Measurements from ENCODE around the gene TMEM131L. TPM values are rescaled to one million over a fixed set of nuclear protein-coding genes. Genes with fewer than 3 reads are reported as not detected.

Gene TMEM131L
- total RNA-seq, 1 experiment from 2014 or later: 19.7 TPM

- CTCF ChIA-PET: no interaction called here
- no peaks in the 10 kb centered on the region for H4K20me1 ChIP-seq (ENCODE audit: insufficient read depth)
- no peaks in the 10 kb centered on the region for H3K9me3 ChIP-seq (ENCODE audit: control insufficient read depth in 1 of 2, insufficient read depth in 1 of 2, low read depth in 1 of 2, low read length in 2 of 2)
- H3K27me3 ChIP-seq (ENCODE audit: insufficient read depth, low read length): no peaks in the 10 kb centered on the region
- no peak overlapping the region for H2AFZ ChIP-seq (ENCODE audit: low read depth, low read length, poor library complexity, severe bottlenecking)
- H3K9ac ChIP-seq (ENCODE audit: low read length): no peak overlapping the region
- POLR2A ChIA-PET: no interaction called here
- no peak overlapping the region for H3K4me3 ChIP-seq (replicated peaks in 1 of 2; ENCODE audit: low read depth in 1 of 2, low read length in 2 of 2)
- no peak overlapping the region for H3K4me2 ChIP-seq (ENCODE audit: low read length)
- peaks cover 4% of the 10 kb centered on the region; the same call in 1 of the 2 replicates for H3K79me2 ChIP-seq (ENCODE audit: insufficient read depth, low read length)
- H3K27ac ChIP-seq (ENCODE audit: low read depth, low read length): no peak overlapping the region
- TF ChIP-seq CBX3 (IDR thresholded peaks at IDR 0.05; ENCODE audit: low read depth) (no peak), YY1 (IDR thresholded peaks at IDR 0.05; ENCODE audit: extremely low read depth, insufficient replicate concordance, low read depth, low read length) (no peak), REST (IDR thresholded peaks at IDR 0.05; ENCODE audit: low read depth) (no peak), CEBPB (IDR thresholded peaks at IDR 0.05; ENCODE audit: low read depth) (no peak), ELF1 (IDR thresholded peaks at IDR 0.05; ENCODE audit: borderline replicate concordance, low read depth) (no peak), EGR1 (IDR thresholded peaks at IDR 0.05; ENCODE audit: low read depth) (no peak), EZH2 (IDR thresholded peaks at IDR 0.05) (no peak), ZBTB33 (IDR thresholded peaks at IDR 0.05; ENCODE audit: extremely low read depth, insufficient replicate concordance, low read length) (no peak), ATF3 (IDR thresholded peaks at IDR 0.05) (no peak), RAD21 (IDR thresholded peaks at IDR 0.05; ENCODE audit: low read depth) (no peak), ZNF274 (IDR thresholded peaks at IDR 0.05; ENCODE audit: low read depth, low read length) (no peak), FOSL1 (IDR thresholded peaks at IDR 0.05; ENCODE audit: low read depth) (no peak), POLR2A (IDR thresholded peaks at IDR 0.05; ENCODE audit: borderline replicate concordance, extremely low read depth, insufficient read depth, insufficient read length) (no peak), EZH2phosphoT487 (IDR thresholded peaks at IDR 0.05; ENCODE audit: borderline replicate concordance) (no peak), POLR2AphosphoS5 (IDR thresholded peaks at IDR 0.05; ENCODE audit: low read depth, low read length) (no peak), ZFX (IDR thresholded peaks at IDR 0.05) (no peak), SIN3A (IDR thresholded peaks at IDR 0.05; ENCODE audit: low read depth) (no peak), MAX (IDR thresholded peaks at IDR 0.05) (no peak), CTCF (IDR thresholded peaks at IDR 0.05 in 2 of 3, conservative IDR thresholded peaks at IDR 0.05 in 1 of 3; ENCODE audit: borderline replicate concordance in 1 of 3, insufficient read depth in 1 of 3, low read depth in 2 of 3, low read length in 2 of 3) (no peak)
- DNase-seq (ENCODE audit: low read depth, low spot score): no peak
- H3K9me2 ChIP-seq (ENCODE audit: insufficient read depth): no peaks in the 10 kb centered on the region
- no peaks in the 10 kb centered on the region for H3K36me3 ChIP-seq (ENCODE audit: control insufficient read depth in 1 of 2, insufficient read depth in 2 of 2, low read length in 2 of 2)
- intact Hi-C loops (cut with micrococcal nuclease): no loop called here
- no peaks in the 10 kb centered on the region for H3K4me1 ChIP-seq (ENCODE audit: control insufficient read depth in 1 of 2, insufficient read depth in 2 of 2, low read length in 2 of 2)
- no TSS peak for BruUV-seq (replicated peaks)
- RAD21 ChIA-PET (ENCODE audit: low non-redundant PET in 1 of 2, low total read pairs in 2 of 2, uncharacterized antibody in 2 of 2, unreplicated experiment in 2 of 2): no interaction called here
- no peak for ATAC-seq
Observed at GRCh38 chr4:153546280-153546679, 80.1 kb downstream of the TMEM131L start.
